Measurements from ENCODE around the gene PSAP.
"Not testable (repeated sequence)": the region's sequence is repeated elsewhere in the genome, so short reads cannot be mapped to it uniquely, and the experiment has no call there.

PSAP gene

DNA sequence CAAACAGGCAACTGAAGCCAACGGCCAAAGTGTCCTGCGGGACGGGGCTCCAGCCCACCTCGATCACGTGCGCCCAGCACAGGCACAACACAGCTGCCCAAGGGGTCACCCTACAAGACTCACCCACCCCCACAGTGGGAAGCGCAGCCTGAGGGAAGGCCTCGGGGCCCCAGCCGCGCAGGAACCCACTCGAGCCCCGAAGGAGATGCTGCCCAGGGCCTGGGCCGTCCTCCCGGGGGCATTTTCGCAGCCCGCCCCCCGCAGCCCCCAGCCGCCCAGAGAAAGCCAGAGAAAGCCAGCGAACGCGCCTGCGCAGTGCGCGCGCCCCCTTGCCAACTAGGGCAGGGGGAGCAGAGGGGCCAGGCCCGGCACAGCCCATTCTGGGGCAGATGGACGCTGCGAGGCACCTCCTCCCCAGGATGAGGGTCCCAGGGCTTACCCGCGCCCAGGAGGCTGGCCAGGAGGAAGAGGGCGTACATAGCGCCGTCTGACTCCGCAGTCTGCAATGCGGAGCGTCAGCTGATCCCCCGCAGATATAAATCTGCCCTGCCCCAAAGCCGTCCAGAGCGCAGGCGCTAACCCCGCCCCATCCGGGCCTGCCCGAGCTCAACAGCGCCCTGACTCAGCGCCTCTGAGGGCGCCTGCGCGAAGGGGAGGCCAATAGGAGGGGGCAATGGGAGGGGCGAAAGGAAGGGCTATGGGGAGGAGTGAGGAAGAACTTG, at the start of gene PSAP:
Gene PSAP, minus strand, starts transcription at position 509 of the 722 bp plus-strand sequence. Its CDS starts 30 bp downstream, at position 479.
- peak; percentile 99 for DNase-seq

DNA sequence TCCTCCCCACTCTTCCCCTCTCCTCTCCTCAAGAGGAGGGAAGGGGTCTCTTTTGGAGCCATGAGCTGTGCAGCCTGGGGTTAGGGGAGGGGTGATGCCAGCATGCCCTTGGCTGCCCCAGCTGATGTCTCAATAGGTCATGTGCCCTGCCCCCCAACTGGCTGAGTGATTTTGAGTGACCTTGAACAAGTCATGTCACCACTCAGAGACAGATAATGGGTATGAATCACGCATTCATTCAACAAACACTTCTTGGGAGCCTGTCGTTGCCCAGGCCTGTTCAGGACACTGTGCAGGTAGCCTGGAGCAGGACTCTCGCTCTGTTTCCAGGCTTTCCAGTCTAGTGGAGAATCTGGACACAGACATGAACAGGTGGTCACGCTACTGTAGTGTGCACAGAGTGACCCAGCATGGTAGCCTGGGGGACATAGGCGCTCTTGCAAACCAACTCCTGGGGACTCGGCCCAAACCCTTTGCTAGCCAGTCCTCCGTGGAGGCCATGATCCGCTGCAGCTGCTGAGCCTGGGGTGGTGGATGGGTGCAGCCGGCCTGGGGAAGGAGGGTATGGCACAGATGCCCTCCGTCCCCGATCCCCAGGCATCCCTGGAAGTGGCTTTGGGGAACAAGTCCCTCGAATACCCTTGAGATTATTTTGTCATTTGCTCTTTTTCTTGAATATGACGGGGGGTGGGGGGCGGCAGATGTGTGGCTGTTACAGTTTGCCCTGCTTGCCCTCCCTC, 49.6 kb upstream of the PSAP start:
- no peak for DNase-seq

GRCh38 chr10:71899665-71900412, 48.8 kb upstream of the PSAP start:
- no peak for DNase-seq

- not testable (repeated sequence) for DNase-seq
Measured at GRCh38 chr10:71898346-71898745, 47.3 kb upstream of the PSAP start.

GRCh38 chr10:71893920-71894319, 42.9 kb upstream of the PSAP start:
- DNase-seq, result no peak

- no peak for DNase-seq
Measured at GRCh38 chr10:71893258-71893815, 42.3 kb upstream of the PSAP start.

DNA sequence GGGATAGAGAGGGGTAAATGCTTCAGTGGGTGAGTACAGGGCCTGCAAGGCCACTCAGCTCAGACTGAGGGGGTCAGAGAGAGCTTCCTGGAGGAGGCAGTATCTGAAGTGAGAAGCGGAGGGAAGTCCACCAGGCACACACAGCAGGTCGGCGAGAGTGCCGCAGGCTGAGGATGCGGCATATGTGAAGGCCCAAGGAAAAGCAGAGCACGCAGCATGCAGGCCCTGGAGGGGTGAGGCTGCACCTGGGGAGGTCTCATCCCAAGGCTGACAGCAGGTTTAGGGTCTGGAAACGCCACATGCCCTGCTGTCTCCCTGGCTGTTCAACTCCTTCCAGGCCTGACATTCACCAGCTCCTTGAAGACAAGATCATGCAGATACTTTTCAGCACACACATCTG, 40.4 kb upstream of the PSAP start:
- no peak for DNase-seq

DNA sequence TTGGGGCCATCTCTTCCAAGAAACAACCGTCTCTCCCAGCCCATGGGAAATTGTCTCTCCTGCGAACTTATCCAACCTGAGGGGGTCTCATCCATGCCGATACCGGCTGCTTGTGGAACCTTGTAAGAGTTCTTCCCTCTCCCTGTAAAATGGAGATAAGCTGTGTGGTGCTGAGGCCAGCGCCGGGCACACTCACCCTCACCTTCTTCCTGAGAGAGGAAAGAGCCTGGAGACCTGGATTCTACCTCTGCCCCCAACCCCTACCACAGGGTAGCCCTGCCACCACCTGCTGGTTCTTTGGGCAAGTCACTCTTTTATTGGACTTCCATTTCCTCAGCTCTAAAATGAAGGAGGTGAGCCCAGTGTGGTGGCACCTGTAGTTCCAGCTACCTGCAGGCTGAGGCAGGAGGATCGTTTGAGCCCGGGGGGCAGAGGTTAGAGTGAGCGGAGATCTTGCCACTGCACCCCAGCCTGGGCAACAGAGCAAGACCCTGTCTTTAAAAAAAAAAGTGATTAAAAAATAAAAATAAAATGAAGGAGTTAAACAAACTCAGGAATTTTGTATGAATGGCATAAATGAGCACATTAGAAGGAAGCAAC, 38.4 kb upstream of the PSAP start:
- no peak for DNase-seq

DNA sequence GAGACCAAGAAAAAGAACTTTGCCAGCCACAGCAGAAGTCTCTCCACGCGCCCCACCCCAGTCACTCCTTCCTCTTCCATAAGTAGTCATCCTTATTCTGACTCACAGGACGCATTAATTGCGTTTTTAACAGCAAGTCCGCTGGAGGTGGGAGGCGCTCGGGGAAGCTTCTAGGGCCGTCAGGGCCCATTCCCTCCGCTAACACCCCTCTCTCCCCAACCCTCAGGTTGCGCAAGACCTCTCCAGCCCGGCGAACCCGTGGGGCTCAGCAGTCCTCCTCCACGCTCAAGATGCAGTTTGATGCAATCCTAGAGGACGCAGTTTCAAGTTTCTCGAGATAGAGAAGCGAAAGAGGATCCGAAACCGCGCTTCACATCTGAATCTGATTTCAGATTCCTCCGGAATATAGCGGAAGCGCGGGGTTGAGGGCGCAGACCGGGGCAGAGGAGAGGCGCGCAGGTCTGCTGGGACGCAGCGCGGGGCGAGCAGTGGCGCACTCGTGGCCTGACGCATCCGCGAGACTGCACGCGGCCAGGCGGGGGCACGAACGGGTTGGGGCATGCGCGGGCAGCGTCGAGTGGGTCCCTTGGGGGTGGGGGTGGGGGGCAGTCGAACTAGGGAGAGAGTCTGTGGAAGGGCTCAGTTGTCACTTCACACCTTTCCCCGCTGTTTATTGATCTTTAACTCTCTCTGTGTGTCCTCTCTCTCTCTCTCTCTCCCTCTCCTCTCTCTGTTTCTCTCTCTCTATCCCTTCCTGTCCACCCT, 37.8 kb upstream of the PSAP start:
- DNase-seq, result peak; percentile 72

DNA sequence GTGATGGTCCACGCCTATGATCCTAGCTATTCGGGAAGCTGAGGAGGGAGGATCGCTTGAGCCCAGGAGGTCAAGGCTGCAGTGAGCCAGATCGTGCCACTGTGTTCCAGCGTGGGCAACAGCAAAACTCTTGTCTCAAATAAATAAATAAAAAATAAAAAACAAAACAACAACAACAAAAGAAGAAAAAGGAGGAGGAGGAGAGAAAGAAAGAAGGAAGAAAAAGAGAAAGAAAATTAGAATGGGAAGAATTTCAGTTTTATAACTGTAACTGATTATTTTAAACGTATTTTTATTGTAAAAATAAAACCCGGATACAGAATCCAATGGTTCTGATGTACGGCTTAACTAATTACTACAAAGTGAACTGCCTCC, 37.2 kb upstream of the PSAP start:
- no peak for DNase-seq

- DNase-seq, result no peak
Measured at GRCh38 chr10:71887743-71888142, 36.7 kb upstream of the PSAP start.

DNA sequence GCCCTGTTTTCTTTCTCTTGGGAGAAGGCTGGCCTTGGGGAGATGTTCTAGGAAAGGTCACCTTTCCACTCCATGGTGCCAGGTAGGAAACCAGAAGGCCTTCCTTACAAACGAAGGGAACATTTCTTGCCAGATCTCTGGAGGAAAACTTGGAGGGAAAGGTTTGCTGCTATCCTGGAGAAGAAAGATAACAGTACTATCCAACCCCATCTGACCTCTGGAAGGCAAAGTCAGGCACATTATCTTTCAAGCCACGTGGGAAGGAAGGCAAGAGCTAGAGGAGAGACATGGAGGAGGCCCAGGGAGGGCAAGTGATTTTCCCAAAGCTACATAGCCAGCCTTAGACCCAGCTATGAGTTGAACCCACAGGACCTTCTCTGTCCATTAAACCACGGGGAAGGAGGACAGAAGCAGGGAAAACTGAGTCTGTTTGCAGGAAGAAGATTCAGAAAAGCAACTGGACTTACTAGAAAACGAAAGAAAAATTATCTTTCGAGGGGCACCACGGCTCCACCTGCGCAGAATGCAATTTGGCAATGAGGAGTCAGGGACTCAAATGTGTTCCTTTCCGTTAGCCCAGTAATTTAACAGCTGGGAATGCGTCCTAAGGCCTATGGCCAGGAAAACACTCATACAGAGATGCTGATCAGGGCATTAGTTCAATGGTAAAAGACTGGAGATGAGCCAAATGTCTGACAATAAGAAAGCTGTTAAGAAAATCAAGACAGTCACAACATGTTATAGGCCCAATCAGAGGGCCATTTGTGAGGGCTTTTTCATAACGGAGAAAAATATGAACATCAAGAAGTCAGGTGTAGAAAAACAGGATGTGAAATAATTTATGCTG, 32.0 kb upstream of the PSAP start:
- DNase-seq, result no peak

GRCh38 chr10:71881647-71882355, 30.8 kb upstream of the PSAP start:
- no peak for DNase-seq

DNA sequence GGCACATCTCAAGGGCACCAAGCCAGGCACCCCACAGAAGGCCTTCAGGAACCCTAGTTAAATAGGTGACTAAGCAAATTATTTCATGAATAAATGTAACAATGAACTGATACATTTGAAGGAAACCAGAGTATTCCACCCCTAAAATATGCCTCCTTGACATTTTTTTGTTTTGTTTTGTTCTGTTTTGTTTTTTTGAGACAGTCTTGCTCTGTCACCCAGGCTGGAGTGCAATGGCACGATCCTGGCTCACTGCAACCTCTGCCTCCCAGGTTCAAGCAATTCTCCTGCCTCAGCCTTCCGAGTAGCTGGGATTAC, 30.2 kb upstream of the PSAP start:
- DNase-seq, result not testable (repeated sequence)

GRCh38 chr10:71880425-71881306, 29.6 kb upstream of the PSAP start:
- DNase-seq, result no peak

DNA sequence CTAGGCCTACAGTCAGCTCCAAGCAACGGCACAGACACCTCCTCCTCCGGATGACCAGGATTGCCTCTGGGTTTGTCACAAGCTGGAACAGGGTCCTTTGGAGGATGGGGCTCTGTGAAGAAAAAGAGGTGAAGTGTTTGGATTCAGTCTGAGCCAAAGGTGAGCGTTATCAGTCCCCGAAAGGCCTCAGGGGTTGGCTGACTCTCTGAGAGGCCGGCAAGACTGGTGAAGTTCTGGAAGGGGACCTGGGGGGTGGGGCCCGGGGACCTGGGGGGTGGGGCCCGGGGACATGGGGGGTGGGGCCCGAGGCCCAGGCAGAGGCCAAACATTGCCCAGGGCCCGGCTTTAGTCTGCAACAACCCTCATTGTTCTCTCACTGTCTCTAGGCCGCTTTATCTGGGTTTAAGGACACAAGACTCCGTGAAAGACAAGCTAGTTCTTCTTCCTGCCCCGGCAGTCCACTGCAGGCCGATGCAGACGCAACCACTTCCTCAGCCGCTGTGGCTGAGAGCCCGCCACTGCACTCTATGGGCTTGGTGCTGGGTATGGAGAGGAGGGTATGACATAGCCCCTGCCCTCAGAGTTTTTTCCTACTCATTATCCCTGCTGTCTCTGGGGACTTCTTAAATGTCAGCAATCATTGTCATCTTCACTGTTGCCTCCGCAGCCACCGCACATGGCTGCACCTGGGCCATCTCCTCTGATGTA, 27.4 kb upstream of the PSAP start:
- no peak for DNase-seq

GRCh38 chr10:71877821-71878220, 26.8 kb upstream of the PSAP start:
- no peak for DNase-seq

- DNase-seq, result not testable (repeated sequence)
Measured at GRCh38 chr10:71874680-71875354, 23.8 kb upstream of the PSAP start.

Data from stimulated activated CD8-positive, alpha-beta memory T cell treated with anti-CD3 and anti-CD28 coated beads, Interleukin-4, amount 100 ng/mL, for 48 hours (primary cell).